H9 (cell line): Measurements from ENCODE around the gene DAB1. TPM values are rescaled to one million over a fixed set of nuclear protein-coding genes. Genes with fewer than 3 reads are reported as not detected.

Experiments
- DNase-seq: peaks from one replicate; pipeline ENCODE4 v3.0.0-alpha.2; 2017
- H2AFZ ChIP-seq: one replicate; pipeline ENCODE4 v1.6.1; 2013; ENCODE audit warnings: mild to moderate bottlenecking, low read length, control low read depth, moderate library complexity
- H2AK5ac ChIP-seq: 2 replicates; pipeline ENCODE4 v1.6.1; 2013; ENCODE audit warnings: low read length, control low read depth, mixed read lengths; ENCODE audit not compliant: insufficient read length
- H2BK120ac ChIP-seq: one replicate; pipeline ENCODE4 v1.6.1; 2013; ENCODE audit warnings: low read depth, mild to moderate bottlenecking, low read length, control low read depth, inconsistent platforms; ENCODE audit not compliant: poor library complexity, severe bottlenecking
- H2BK12ac ChIP-seq: 2 replicates; pipeline ENCODE4 v1.6.1; 2013; ENCODE audit warnings: low read length, control low read depth, mixed read lengths, low read depth; ENCODE audit not compliant: insufficient read length
- H2BK15ac ChIP-seq: 2 replicates; pipeline ENCODE4 v1.6.1; 2013; ENCODE audit warnings: low read depth, low read length, control low read depth
- H2BK20ac ChIP-seq: one replicate; pipeline ENCODE4 v1.6.1; 2013; ENCODE audit warnings: low read depth, mild to moderate bottlenecking, low read length, control low read depth, inconsistent platforms; ENCODE audit not compliant: poor library complexity, severe bottlenecking
- H2BK5ac ChIP-seq: 2 replicates; pipeline ENCODE4 v1.6.1; 2013; ENCODE audit warnings: low read length, control low read depth, mixed read lengths; ENCODE audit not compliant: insufficient read length
- H3K14ac ChIP-seq: 2 replicates; pipeline ENCODE4 v1.6.1; 2013; ENCODE audit warnings: low read length, control low read depth; ENCODE audit not compliant: insufficient read depth
- H3K18ac ChIP-seq: 2 replicates; pipeline ENCODE4 v1.6.1; 2013; ENCODE audit warnings: low read depth, mild to moderate bottlenecking, mixed read lengths, low read length, control low read depth; ENCODE audit not compliant: insufficient read length
- H3K23ac ChIP-seq: 2 replicates; pipeline ENCODE4 v1.6.1; 2013; ENCODE audit warnings: low read length, control low read depth, mixed read lengths, low read depth; ENCODE audit not compliant: insufficient read length
- H3K23me2 ChIP-seq: 2 replicates; pipeline ENCODE4 v1.6.1; 2013; ENCODE audit warnings: low read depth, mild to moderate bottlenecking, mixed read lengths, low read length, control low read depth; ENCODE audit not compliant: insufficient read length, poor library complexity, severe bottlenecking
- H3K27ac ChIP-seq: 2 replicates; pipeline ENCODE4 v1.5.1; 2013; ENCODE audit warnings: low read length, control low read depth, mixed read lengths, low read depth; ENCODE audit not compliant: insufficient read length
- H3K27me3 ChIP-seq: 2 replicates; pipeline ENCODE4 v1.6.1; 2013; ENCODE audit warnings: low read length, control low read depth, inconsistent platforms; ENCODE audit not compliant: insufficient read depth
- H3K4ac ChIP-seq: 2 replicates; pipeline ENCODE4 v1.6.1; 2013; ENCODE audit warnings: low read depth, mild to moderate bottlenecking, control low read depth, inconsistent platforms, low read length, moderate library complexity
- H3K4me1 ChIP-seq: 2 replicates; pipeline ENCODE4 v1.6.1; 2013; ENCODE audit warnings: low read length, control low read depth, inconsistent platforms; ENCODE audit not compliant: insufficient read depth
- H3K4me2 ChIP-seq: 2 replicates; pipeline ENCODE4 v1.6.1; 2013; ENCODE audit warnings: low read length, control low read depth, mixed read lengths; ENCODE audit not compliant: insufficient read length, insufficient read depth
- H3K56ac ChIP-seq: 2 replicates; pipeline ENCODE4 v1.6.1; 2013; ENCODE audit warnings: low read depth, mild to moderate bottlenecking, mixed read lengths, low read length, control low read depth; ENCODE audit not compliant: insufficient read length
- H3K79me1 ChIP-seq: 2 replicates; pipeline ENCODE4 v1.6.1; 2013; ENCODE audit warnings: low read depth, mild to moderate bottlenecking, moderate library complexity, low read length, control low read depth, inconsistent platforms; ENCODE audit not compliant: insufficient read depth, poor library complexity, severe bottlenecking
- H3K79me2 ChIP-seq: 2 replicates; pipeline ENCODE4 v1.6.1; 2013; ENCODE audit warnings: low read length, control low read depth, inconsistent platforms; ENCODE audit not compliant: insufficient read depth
- H3K9ac ChIP-seq: 2 replicates; pipeline ENCODE4 v1.6.1; 2013; ENCODE audit warnings: low read length, control low read depth, mixed read lengths; ENCODE audit not compliant: insufficient read length; ENCODE audit errors: extremely low read depth
- H3K9me3 ChIP-seq: one replicate; pipeline ENCODE4 v1.6.1; 2013; ENCODE audit warnings: low read depth, low read length, inconsistent platforms; ENCODE audit not compliant: control insufficient read depth
- H3T11ph ChIP-seq: one replicate; pipeline ENCODE4 v1.6.1; 2013; ENCODE audit warnings: mild to moderate bottlenecking, low read length, control low read depth, inconsistent platforms
- H4K20me1 ChIP-seq: one replicate; pipeline ENCODE4 v1.6.1; 2013; ENCODE audit not compliant: control insufficient read depth, insufficient read length, insufficient read depth
- H4K5ac ChIP-seq: 2 replicates; pipeline ENCODE4 v1.6.1; 2013; ENCODE audit warnings: low read depth, mild to moderate bottlenecking, mixed read lengths, low read length, control low read depth; ENCODE audit not compliant: insufficient read length
- H4K8ac ChIP-seq: replicated peaks from 2 replicates; pipeline ENCODE4 v1.6.1; 2013; ENCODE audit warnings: low read length, control low read depth, mixed read lengths, low read depth; ENCODE audit not compliant: insufficient read length
- H4K91ac ChIP-seq: 2 replicates; pipeline ENCODE4 v1.6.1; 2013; ENCODE audit warnings: low read depth, mild to moderate bottlenecking, moderate library complexity, mixed read lengths, low read length, control low read depth; ENCODE audit not compliant: insufficient read length
- H3K27ac Mint-ChIP-seq, 3 experiments: 2 replicates in 2 of 3; 3 replicates in 1 of 3; pipeline ENCODE4 v1.8.0; 2020 to 2021; ENCODE audit warnings: mixed read lengths in 3 of 3, mild to moderate bottlenecking in 1 of 3, moderate library complexity in 1 of 3
- H3K27me3 Mint-ChIP-seq: 2 replicates; pipeline ENCODE4 v1.8.0; 2021; ENCODE audit warnings: low read depth, mild to moderate bottlenecking, moderate library complexity, mixed read lengths
- H3K36me3 Mint-ChIP-seq, 3 experiments: 2 replicates in 2 of 3; 3 replicates in 1 of 3; pipeline ENCODE4 v1.8.0; 2020 to 2021; ENCODE audit warnings: low read depth in 3 of 3, mixed read lengths in 3 of 3; ENCODE audit not compliant: insufficient read depth in 1 of 3
- H3K4me1 Mint-ChIP-seq, 2 experiments: 2 replicates each; pipeline ENCODE4 v1.8.0; 2020; ENCODE audit warnings: mixed read lengths in 2 of 2
- H3K4me3 Mint-ChIP-seq, 2 experiments: 2 replicates in 1 of 2; 3 replicates in 1 of 2; pipeline ENCODE4 v1.8.0; 2020 to 2021; ENCODE audit warnings: mild to moderate bottlenecking in 2 of 2, mixed read lengths in 2 of 2, moderate library complexity in 1 of 2
- H3K9me3 Mint-ChIP-seq, 2 experiments: 2 replicates in 1 of 2; 3 replicates in 1 of 2; pipeline ENCODE4 v1.8.0; 2020; ENCODE audit warnings: mild to moderate bottlenecking in 2 of 2, mixed read lengths in 2 of 2, moderate library complexity in 1 of 2
- CTCF ChIP-seq: fragments of 200-600 bp; sonication (generic); conservative IDR thresholded peaks from 3 replicates; pipeline ENCODE4 v1.8.0; 2021; ENCODE audit warnings: antibody characterized with exemption, mild to moderate bottlenecking
- WGBS: extraction: QIAGEN DNeasy Blood & Tissue Kit; methylation state at CpG from one replicate; pipeline ENCODE4 v1.1.7; 2013; ENCODE audit warnings: missing lambda C conversion rate, low lambda C conversion rate, mixed read lengths; ENCODE audit not compliant: insufficient read length; ENCODE audit errors: extremely low coverage; 5-methylcytosine and 5-hydroxymethylcytosine counted together
- total RNA-seq: library from RNA; stranded (reverse); gene quantifications from 2 replicates; pipeline ENCODE4 v1.2.1, GENCODE V29; 2021

DAB1 gene
- total RNA-seq, 1 experiment from 2014 or later: 9.3 TPM

GRCh38 chr1:57463343-57463742 lies 39.5 kb upstream of the DAB1 start:
- no peaks in the 10 kb centered on the region for H3K9me3 Mint-ChIP-seq
- Histone ChIP-seq H2BK15ac (no peak overlapping the region), H3K23me2 (no peaks in the 10 kb centered on the region), H2BK5ac (no peak overlapping the region), H3K56ac (no peak overlapping the region), H2AFZ (no peak overlapping the region), H2BK20ac (no peak overlapping the region), H3K14ac (no peak overlapping the region), H3K18ac (no peak overlapping the region), H3K9ac (no peak overlapping the region), H3K79me2 (no peaks in the 10 kb centered on the region), H3T11ph (no peak overlapping the region), H4K5ac (no peak overlapping the region), H3K4me1 (no peaks in the 10 kb centered on the region), H4K20me1 (no peaks in the 10 kb centered on the region), H3K27ac (no peak overlapping the region), H3K4me2 (no peak overlapping the region), H2BK120ac (no peak overlapping the region), H3K23ac (no peak overlapping the region), H4K8ac (no peak overlapping the region), H3K9me3 (no peaks in the 10 kb centered on the region), H3K79me1 (no peaks in the 10 kb centered on the region), H3K27me3 (no peaks in the 10 kb centered on the region), H2AK5ac (no peak overlapping the region), H4K91ac (no peak overlapping the region), H2BK12ac (no peak overlapping the region), H3K4ac (no peak overlapping the region)
- no peak for TF ChIP-seq CTCF
- H3K27ac Mint-ChIP-seq: no peak overlapping the region
- H3K27me3 Mint-ChIP-seq: no peaks in the 10 kb centered on the region
- H3K36me3 Mint-ChIP-seq: no peaks in the 10 kb centered on the region
- no peak overlapping the region for H3K4me3 Mint-ChIP-seq
- no peak for DNase-seq
- no CpG with 5 or more reads among the region's 3 CpGs for WGBS
- no peaks in the 10 kb centered on the region for H3K4me1 Mint-ChIP-seq
